ENCODE results near the gene CDR2.
"Not testable (repeated sequence)": the region's sequence is repeated elsewhere in the genome, so short reads cannot be mapped to it uniquely, and the experiment has no call there.

Gene CDR2

DNA sequence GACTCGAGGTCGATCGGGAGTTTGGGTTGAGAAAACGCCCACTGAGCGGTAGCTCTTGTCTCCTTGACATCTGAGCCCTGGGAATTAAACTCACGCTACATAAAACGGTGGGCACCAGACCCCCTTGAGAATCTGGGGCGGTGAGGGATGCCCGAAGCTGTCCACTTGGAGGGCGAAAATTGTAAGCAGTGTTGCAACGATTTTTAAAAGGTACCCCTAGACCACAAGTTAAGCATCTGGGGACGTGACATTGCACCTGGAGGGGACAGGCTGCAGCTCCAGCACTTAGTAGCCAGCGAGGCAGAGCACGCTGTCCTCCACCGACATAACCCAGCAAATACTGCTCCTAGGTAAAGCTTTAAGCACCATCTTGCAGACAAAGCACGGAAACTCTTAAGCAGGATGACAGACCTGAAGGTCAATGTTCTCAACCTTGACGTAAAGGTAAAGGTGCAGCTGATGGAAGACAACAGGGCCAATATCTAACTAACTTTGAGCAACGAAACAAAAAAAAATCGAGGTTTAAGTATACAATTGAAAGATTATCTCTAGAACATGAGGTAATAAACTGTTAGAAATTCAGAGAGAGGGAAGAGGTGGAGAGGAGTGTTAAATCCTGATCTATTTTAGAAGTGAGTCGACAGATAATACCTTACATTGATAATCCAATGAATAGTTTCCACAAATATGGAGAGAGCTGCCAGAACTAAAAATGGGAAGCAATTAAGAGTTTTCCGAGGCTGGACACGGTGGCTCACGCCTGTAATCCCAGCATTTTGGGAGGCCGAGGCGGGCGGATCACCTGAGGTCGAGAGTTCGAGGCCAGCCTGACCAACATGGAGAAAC is 921 bp upstream of the CDR2 start:
- no peak for DNase-seq

DNA sequence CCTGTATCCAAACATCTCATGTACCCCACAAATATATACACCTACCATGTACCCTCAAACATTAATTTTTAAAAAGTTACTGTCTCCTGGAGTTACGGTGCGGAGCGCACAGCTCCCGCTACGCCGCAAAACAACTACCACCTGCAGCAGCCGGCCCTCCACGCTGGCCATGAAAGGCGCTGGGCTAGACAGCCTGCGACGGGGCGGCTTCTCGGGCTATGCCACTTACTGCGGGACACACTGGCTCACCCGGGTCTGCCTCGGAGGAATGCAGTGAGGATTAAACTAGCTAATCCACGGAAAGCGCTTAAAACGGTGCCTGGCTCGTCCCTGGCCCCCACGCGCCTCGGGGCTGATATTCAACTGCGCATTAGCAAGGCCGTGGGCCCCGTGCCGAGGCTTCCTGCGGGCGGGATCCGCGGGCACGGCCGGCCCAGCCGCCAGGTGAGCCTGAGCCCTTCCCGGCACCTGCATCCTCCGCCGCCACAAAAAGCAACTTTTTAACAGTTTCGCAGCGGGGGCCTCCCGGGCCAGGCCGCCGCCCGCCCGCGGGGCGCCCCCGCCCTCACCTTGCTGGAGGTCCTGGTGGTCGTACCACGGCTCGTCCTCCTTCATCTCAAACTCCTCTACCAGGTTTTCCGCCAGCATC is 633 bp downstream of the CDR2 start:
- peak; percentile 47 for DNase-seq

- DNase-seq, result no peak
Measured at GRCh38 chr16:22372882-22373661, 1.3 kb downstream of the CDR2 start.

GRCh38 chr16:22370038-22370820 is 4.2 kb downstream of the CDR2 start:
- no peak for DNase-seq

GRCh38 chr16:22369221-22369811 is 5.1 kb downstream of the CDR2 start:
- no peak for DNase-seq

GRCh38 chr16:22368200-22368826 is 6.1 kb downstream of the CDR2 start:
- not testable (repeated sequence) for DNase-seq

DNA sequence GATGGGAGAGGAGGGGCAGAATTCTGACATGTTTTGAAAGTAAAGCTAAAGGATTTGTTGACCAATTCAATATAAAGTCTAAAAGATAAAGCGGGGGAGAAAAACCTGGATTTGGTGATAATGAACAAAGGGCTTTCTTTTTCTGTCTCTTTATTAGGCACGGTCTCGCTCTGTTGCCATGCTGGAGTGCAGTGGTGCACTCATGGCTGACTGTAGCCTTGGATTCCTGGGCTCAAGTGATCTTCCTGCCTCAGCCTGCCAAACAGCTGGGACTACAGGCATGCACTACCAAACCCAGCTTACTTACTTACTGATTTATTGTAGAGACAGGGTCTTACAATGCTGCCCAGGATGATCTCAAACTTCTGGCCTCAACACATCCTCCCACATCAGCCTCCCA is 7.5 kb downstream of the CDR2 start:
- no peak for DNase-seq

- DNase-seq, result no peak
Measured at GRCh38 chr16:22366371-22366770, 8.0 kb downstream of the CDR2 start.

- DNase-seq, result no peak
Measured at GRCh38 chr16:22364241-22364640, 10.2 kb downstream of the CDR2 start.

- no peak for DNase-seq
Measured at GRCh38 chr16:22360963-22361659, 13.3 kb downstream of the CDR2 start.

DNA sequence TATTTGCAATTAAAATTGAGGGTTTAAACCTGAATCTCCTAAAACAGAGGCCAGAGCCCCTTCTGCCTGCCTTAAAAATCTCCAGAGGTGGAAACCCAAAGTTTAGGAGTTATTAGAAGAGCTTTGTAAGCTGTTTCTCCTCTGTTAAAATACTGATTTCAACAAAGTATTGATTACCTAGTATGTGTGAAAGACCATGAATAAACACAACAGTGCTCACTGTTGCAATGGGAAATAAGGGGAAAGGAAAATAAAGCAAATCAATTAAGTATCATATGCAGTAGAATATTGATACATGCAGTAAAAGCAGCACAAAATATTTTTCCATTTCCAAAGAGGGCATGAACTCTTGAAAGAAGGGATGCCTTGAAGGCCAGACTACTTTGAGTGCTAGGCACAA is 14.7 kb downstream of the CDR2 start:
- no peak for DNase-seq

DNA sequence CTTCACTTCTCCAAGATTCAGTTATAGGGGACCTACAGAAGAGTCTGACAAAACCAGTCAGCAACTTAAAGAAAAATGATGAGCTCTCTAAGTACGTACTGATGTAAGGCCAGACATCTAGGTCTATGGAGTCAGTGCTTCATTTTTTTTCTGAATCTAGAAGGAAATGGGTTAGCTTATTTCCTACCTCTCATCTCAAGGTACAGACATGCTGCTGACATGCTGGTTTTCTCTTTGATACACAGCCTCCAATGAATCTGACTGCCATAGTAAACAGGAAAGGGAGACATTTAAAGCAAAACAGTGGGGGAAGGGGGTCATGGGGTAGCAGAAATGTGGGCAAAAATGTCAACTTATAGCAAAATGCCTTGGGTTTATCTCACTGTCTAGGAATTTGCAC is 16.4 kb downstream of the CDR2 start:
- no peak for DNase-seq

DNA sequence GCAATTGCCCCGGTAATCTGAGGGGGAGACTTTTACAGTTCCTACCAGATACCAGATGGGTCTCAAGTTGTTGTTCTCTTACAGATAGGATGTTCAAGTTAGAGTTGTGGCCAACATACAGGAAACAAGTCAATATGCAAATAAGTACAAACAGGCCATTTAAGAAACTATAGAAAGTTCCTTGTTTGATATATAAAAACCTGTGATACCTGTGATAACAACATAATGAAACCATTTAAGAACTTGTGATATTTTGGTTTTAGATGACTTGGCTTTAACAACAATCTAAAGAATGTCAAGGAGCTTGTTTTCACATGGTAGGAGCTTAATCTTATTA is 16.8 kb downstream of the CDR2 start:
- DNase-seq, result no peak

DNA sequence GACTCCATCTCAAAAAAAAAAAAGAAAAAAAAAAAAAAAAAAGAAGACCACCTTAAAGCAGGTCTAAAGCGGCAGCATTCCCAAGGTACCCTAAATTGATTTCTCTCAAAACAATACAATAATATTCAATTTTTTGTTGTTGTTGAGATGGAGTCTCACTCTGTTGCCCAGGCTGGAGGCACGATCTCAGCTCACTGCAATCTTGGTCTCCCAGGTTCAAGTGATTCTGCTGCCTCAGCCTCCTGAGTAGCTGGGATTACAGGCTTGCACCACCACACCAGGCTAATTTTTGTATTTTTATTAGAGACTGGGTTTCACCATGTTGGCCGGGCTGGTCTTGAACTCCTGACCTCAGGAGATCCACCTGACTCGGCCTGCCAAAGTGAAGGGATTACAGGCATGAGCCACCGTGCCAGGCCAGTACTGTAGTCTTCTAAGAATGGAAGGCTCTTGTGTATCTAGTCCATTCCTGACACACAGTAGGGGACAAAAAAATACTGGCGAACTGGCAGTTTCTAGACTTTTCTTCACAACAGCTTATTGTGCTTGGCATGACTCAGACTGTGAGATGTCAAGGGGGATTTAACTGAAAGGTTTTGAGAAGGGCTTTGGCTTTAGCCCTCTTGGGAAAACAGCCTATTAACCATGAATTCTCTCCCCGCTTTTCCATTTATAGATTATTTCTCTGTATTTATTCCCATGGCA is 17.3 kb downstream of the CDR2 start:
- no peak for DNase-seq

DNA sequence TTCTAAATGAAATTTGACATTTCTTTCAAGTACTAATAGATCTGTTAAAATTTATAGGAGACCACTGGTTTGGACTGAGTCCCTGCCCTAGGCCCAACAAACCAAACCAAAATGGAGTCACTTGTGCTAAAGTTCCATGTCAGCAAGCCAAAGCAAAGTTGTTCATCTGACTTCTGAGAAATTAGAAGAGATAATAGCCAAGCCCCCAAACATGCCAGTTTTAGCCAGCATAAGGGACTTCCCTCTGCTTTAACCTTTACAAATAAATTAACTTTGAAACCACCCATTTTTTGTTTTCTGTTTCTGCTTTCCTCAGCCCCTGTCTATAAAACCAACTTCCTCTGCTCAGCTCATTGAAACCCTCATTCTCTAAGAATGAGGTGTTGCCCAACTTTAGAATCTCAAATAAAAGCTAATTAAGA is 18.9 kb downstream of the CDR2 start:
- no peak for DNase-seq

- DNase-seq, result no peak
Measured at GRCh38 chr16:22353933-22354541, 20.4 kb downstream of the CDR2 start.

DNA sequence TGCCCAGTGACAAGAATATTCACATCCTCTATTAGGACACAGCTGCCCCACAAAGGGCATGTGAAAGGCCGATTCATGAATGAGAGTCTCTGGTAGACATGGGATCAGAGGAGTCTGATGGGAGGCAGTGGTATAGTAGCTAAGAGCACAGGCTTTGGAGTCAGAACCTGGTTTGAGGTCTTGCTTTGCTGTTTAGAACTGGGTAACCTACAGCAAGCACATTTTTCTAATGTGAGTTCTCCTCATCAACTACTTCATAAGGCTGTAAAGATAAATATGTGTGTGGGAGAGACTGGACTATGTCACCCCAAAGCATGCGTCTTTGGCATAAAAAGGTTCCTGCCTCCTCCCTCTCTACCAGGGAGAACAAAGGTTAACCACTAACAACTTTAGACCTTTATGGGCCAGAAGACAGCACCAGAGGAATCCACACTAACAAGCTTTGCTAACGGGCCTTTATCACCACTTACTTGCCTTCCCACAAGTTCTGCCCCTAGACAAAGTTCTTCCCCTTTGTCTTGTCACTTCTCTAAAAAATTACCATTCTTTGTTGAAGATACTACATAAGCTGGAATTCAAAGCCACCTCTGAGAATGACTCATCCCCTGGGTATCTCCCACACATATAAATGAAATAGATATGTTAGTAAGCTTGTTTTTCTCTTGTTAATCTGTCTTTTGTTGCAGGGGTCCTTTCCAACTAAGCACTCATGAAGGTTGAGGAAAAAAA is 21.1 kb downstream of the CDR2 start:
- DNase-seq, result no peak

DNA sequence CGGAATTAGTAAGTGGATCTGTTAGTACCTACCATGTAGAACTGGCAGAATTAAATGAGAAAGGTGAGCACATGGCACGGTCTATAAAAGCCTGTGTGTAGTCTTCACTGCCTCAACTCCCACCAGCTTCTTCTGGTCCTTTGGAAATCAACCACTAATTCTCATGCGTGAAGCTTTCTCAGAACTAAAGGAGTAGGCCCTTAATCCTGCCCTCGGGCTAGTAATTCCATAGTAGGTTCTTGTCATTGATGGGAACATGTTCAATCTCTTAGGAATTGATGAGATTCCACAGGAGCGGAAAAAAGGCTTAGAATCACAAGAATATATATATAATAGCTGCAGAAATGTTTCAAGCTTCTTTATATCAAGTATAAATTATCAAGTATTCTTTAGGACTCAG is 21.7 kb downstream of the CDR2 start:
- no peak for DNase-seq

GRCh38 chr16:22352140-22352539 is 22.3 kb downstream of the CDR2 start:
- no peak for DNase-seq

DNA sequence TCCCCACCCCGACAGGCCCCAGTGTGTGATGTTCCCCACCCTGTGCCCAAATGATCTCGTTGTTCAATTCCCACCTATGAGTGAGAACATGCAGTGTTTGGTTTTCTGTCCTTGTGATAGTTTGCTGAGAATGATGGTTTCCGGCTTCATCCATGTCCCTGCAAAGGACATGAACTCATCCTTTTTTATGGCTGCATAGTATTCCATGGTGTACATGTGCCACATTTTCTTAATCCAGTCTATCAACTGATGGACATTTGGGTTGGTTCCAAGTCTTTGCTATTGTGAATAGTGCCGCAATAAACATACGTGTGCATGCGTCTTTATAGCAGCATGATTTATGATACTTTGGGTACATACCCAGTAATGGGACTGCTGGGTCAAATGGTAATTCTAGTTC is 23.4 kb downstream of the CDR2 start:
- not testable (repeated sequence) for DNase-seq
